ENCODE data around the gene RBFOX1. TPM values are rescaled to one million over a fixed set of nuclear protein-coding genes. Genes with fewer than 3 reads are reported as not detected.

The RBFOX1 gene
- polyA plus RNA-seq, 1 of the 3 experiments (the other 2 are of a cell fraction) = not detected

GRCh38 chr16:7515543-7515942, 182.9 kb downstream of the RBFOX1 start:
- CTCF ChIA-PET = no interaction called here
- WGBS (ENCODE audit: low lambda C conversion rate) = 20% methylated on average over 5 of the region's 5 CpGs
- POLR2A ChIA-PET = no interaction called here
- Histone ChIP-seq H4K20me1 (ENCODE audit: insufficient read depth) (no peaks in the 10 kb centered on the region), H3K27me3 (ENCODE audit: insufficient read depth) (no peaks in the 10 kb centered on the region), H2AFZ (ENCODE audit: low read depth) (no peak overlapping the region), H3K9ac (no peak overlapping the region), H3K4me1 (ENCODE audit: control insufficient read depth in 1 of 2, insufficient read depth in 2 of 2, low read depth in 1 of 2, low read length in 1 of 2) (no peaks in the 10 kb centered on the region), H3K79me2 (ENCODE audit: insufficient read depth) (no peaks in the 10 kb centered on the region), H3K4me3 (ENCODE audit: low read depth in 2 of 2, low read length in 1 of 2) (no peak overlapping the region), H3F3A (replicated peaks; ENCODE audit: insufficient read depth) (no peaks in the 10 kb centered on the region), H3K4me2 (no peak overlapping the region), H3K27ac (ENCODE audit: low read depth in 2 of 2, low read length in 1 of 2) (no peak overlapping the region), H3K9me2 (no peaks in the 10 kb centered on the region), H3K36me3 (replicated peaks in 1 of 2; ENCODE audit: control insufficient read depth in 1 of 2, insufficient read depth in 2 of 2, low read length in 1 of 2) (no peaks in the 10 kb centered on the region), H3K9me3 (no peaks in the 10 kb centered on the region)
- TF ChIP-seq POLR2AphosphoS5 (IDR thresholded peaks at IDR 0.05; ENCODE audit: low read depth, low read length) (no peak), NFIC (IDR thresholded peaks at IDR 0.05; ENCODE audit: borderline replicate concordance) (no peak), FOXM1 (IDR thresholded peaks at IDR 0.05; ENCODE audit: low read depth) (no peak), FOXJ3 (CRISPR knock-in tag; IDR thresholded peaks at IDR 0.05) (no peak), EZH2phosphoT487 (IDR thresholded peaks at IDR 0.05; ENCODE audit: borderline replicate concordance, low read depth) (no peak), ELF1 (IDR thresholded peaks at IDR 0.05) (no peak), YY1 (IDR thresholded peaks at IDR 0.05; ENCODE audit: low read depth) (no peak), SMC3 (IDR thresholded peaks at IDR 0.05; ENCODE audit: low read depth, low read length) (no peak), FOSL2 (IDR thresholded peaks at IDR 0.05; ENCODE audit: borderline replicate concordance, low read depth) (no peak), RAD21 (IDR thresholded peaks at IDR 0.05; ENCODE audit: low read length) (no peak), GABPA (IDR thresholded peaks at IDR 0.05; ENCODE audit: low read depth) (no peak), CHD2 (IDR thresholded peaks at IDR 0.05; ENCODE audit: low read length, partially characterized antibody) (no peak), JUND (IDR thresholded peaks at IDR 0.05) (no peak)
- TF ChIP-seq, protein P1, sequence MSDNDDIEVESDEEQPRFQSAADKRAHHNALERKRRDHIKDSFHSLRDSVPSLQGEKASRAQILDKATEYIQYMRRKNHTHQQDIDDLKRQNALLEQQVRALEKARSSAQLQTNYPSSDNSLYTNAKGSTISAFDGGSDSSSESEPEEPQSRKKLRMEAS (IDR thresholded peaks at IDR 0.05; ENCODE audit: low read depth) = no peak
- no peak for DNase-seq

- Histone ChIP-seq H3K36me3 (replicated peaks in 1 of 2; ENCODE audit: control insufficient read depth in 1 of 2, insufficient read depth in 2 of 2, low read length in 1 of 2) (no peaks in the 10 kb centered on the region), H2AFZ (ENCODE audit: low read depth) (no peak overlapping the region), H3K9me2 (no peaks in the 10 kb centered on the region), H3F3A (replicated peaks; ENCODE audit: insufficient read depth) (no peaks in the 10 kb centered on the region), H4K20me1 (ENCODE audit: insufficient read depth) (no peaks in the 10 kb centered on the region), H3K4me2 (no peak overlapping the region), H3K27ac (ENCODE audit: low read depth in 2 of 2, low read length in 1 of 2) (no peak overlapping the region), H3K27me3 (ENCODE audit: insufficient read depth) (no peaks in the 10 kb centered on the region), H3K9me3 (no peaks in the 10 kb centered on the region), H3K4me1 (ENCODE audit: control insufficient read depth in 1 of 2, insufficient read depth in 2 of 2, low read depth in 1 of 2, low read length in 1 of 2) (no peaks in the 10 kb centered on the region), H3K79me2 (ENCODE audit: insufficient read depth) (no peaks in the 10 kb centered on the region), H3K4me3 (ENCODE audit: low read depth in 2 of 2, low read length in 1 of 2) (no peak overlapping the region), H3K9ac (no peak overlapping the region)
- WGBS (ENCODE audit: low lambda C conversion rate) = 10% methylated on average over 2 of the region's 2 CpGs
- DNase-seq = no peak
- TF ChIP-seq, protein P2, sequence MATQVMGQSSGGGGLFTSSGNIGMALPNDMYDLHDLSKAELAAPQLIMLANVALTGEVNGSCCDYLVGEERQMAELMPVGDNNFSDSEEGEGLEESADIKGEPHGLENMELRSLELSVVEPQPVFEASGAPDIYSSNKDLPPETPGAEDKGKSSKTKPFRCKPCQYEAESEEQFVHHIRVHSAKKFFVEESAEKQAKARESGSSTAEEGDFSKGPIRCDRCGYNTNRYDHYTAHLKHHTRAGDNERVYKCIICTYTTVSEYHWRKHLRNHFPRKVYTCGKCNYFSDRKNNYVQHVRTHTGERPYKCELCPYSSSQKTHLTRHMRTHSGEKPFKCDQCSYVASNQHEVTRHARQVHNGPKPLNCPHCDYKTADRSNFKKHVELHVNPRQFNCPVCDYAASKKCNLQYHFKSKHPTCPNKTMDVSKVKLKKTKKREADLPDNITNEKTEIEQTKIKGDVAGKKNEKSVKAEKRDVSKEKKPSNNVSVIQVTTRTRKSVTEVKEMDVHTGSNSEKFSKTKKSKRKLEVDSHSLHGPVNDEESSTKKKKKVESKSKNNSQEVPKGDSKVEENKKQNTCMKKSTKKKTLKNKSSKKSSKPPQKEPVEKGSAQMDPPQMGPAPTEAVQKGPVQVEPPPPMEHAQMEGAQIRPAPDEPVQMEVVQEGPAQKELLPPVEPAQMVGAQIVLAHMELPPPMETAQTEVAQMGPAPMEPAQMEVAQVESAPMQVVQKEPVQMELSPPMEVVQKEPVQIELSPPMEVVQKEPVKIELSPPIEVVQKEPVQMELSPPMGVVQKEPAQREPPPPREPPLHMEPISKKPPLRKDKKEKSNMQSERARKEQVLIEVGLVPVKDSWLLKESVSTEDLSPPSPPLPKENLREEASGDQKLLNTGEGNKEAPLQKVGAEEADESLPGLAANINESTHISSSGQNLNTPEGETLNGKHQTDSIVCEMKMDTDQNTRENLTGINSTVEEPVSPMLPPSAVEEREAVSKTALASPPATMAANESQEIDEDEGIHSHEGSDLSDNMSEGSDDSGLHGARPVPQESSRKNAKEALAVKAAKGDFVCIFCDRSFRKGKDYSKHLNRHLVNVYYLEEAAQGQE (IDR thresholded peaks at IDR 0.05; ENCODE audit: low read depth, low read length) = no peak
- TF ChIP-seq FOSL2 (IDR thresholded peaks at IDR 0.05; ENCODE audit: borderline replicate concordance, low read depth) = no peak
- CTCF ChIA-PET = no interaction called here
- POLR2A ChIA-PET = no interaction called here
Observed at GRCh38 chr16:7517496-7517895, 184.9 kb downstream of the RBFOX1 start.

Data from SK-N-SH (cell line).